SK-N-MC (cell line): ENCODE measurements around the gene APOL6.

Experiments used
- DNase-seq: peaks from one replicate; pipeline ENCODE4 v3.0.0-alpha.2; 2011; ENCODE audit warnings: low read depth, low spot score
- H3K27ac ChIP-seq: fragments of 200-600 bp; sonication (generic); 2 replicates; pipeline ENCODE4 v1.5.1; 2016; ENCODE audit warnings: mixed run types
- H3K36me3 ChIP-seq: fragments of 200-600 bp; sonication (generic); 2 replicates; pipeline ENCODE4 v1.6.1; 2017; ENCODE audit warnings: antibody characterized with exemption, low read length, mixed read lengths; ENCODE audit not compliant: insufficient read depth
- H3K4me3 ChIP-seq: fragments of 200-600 bp; sonication (generic); 2 replicates; pipeline ENCODE4 v1.5.1; 2016
- H3K9ac ChIP-seq: fragments of 200-600 bp; sonication (generic); 2 replicates; pipeline ENCODE4 v1.8.0; 2017; ENCODE audit warnings: mixed run types, mixed read lengths; ENCODE audit not compliant: insufficient read length
- H3K9me3 ChIP-seq: fragments of 200-600 bp; sonication (generic); 2 replicates; pipeline ENCODE4 v1.6.1; 2017; ENCODE audit warnings: low read depth, mild to moderate bottlenecking, antibody characterized with exemption, low read length, moderate library complexity, mixed read lengths
- EZH2 ChIP-seq: fragments of 200-600 bp; sonication (generic); IDR thresholded peaks from one replicate; pipeline ENCODE4 v1.6.1; 2017; ENCODE audit warnings: antibody characterized with exemption
- FOXP2 ChIP-seq: optimal IDR thresholded peaks from 2 replicates; pipeline ENCODE3; 2011; ENCODE audit warnings: mild to moderate bottlenecking, moderate library complexity; ENCODE audit not compliant: insufficient read depth; ENCODE audit errors: extremely low read length, control extremely low read depth
- POLR2AphosphoS5 ChIP-seq: IDR thresholded peaks from 2 replicates; pipeline ENCODE4 v1.6.1; 2012; ENCODE audit warnings: mild to moderate bottlenecking, low read depth, low read length, borderline replicate concordance

APOL6 gene

GRCh38 chr22:35717572-35717971 lies 69.3 kb downstream of the APOL6 start, which contains the start of gene APOL5:
TSS of gene APOL5 (plus strand) at chr22:35717872. CDS start at chr22:35717872, 0 bp downstream.
- DNase-seq = no peak
- Histone ChIP-seq H3K9me3 (no peaks in the 10 kb centered on the region), H3K36me3 (no peaks in the 10 kb centered on the region), H3K27ac (no peak within 1 kb of the TSS), H3K4me3 (no peak within 1 kb of the TSS), H3K9ac (no peak within 1 kb of the TSS)
- TF ChIP-seq EZH2 (no peak), FOXP2 (no peak), POLR2AphosphoS5 (no peak)
